SK-N-SH (cell line): Measurements from ENCODE around the gene SYNJ2. TPM values are rescaled to one million over a fixed set of nuclear protein-coding genes. Genes with fewer than 3 reads are reported as not detected.

Experiments used
- CTCF ChIA-PET: fragments of 300-600, 350-600 bp; formaldehyde crosslinking; extraction: SDS; loops from one replicate; lab custom pipeline; 2021; lab: Yijun Ruan, JAX
- POLR2A ChIA-PET: fragments of 350-600 bp; sonication (Branson Sonifier 250); formaldehyde crosslinking; extraction: SDS; loops from one replicate; lab custom pipeline; 2020; ENCODE audit warnings: antibody characterized with exemption, inconsistent platforms; lab: Yijun Ruan, JAX
- DNase-seq: peaks from one replicate; pipeline ENCODE4 v3.0.0; 2012
- H2AFZ ChIP-seq: fragments of 200-600 bp; sonication (generic); 2 replicates; pipeline ENCODE4 v1.8.1; 2016; ENCODE audit warnings: antibody characterized with exemption, mild to moderate bottlenecking, low read depth
- H3F3A ChIP-seq: fragments of 200-600 bp; sonication (generic); replicated peaks from 2 replicates; pipeline ENCODE3; 2016; ENCODE audit warnings: antibody characterized with exemption, mild to moderate bottlenecking; ENCODE audit not compliant: insufficient read depth
- H3K27ac ChIP-seq, 2 experiments: fragments of 200-500 bp in 1 of 2; fragments of 200-600 bp in 1 of 2; sonication (Bioruptor generic) in 1 of 2; sonication (generic), shearing (Covaris generic) in 1 of 2; 2 replicates each; pipeline versions ENCODE4 v1.5.1 to v1.6.1; 2014 to 2016; ENCODE audit warnings: low read depth in 2 of 2, inconsistent platforms in 1 of 2, low read length in 1 of 2, mild to moderate bottlenecking in 1 of 2, mixed read lengths in 1 of 2
- H3K27me3 ChIP-seq: fragments of 200-600 bp; sonication (generic), shearing (Covaris generic); 2 replicates; pipeline ENCODE4 v1.6.1; 2016; ENCODE audit warnings: mixed run types; ENCODE audit not compliant: insufficient read depth
- H3K36me3 ChIP-seq, 2 experiments: fragments of 200-500 bp in 1 of 2; fragments of 200-600 bp in 1 of 2; sonication (Bioruptor generic) in 1 of 2; sonication (generic) in 1 of 2; replicated peaks in 1 of 2; 2 replicates each; pipeline versions ENCODE3 to v1.5.1; 2014 to 2016; ENCODE audit warnings: low read length in 1 of 2, mild to moderate bottlenecking in 1 of 2; ENCODE audit not compliant: insufficient read depth in 2 of 2, control insufficient read depth in 1 of 2
- H3K4me1 ChIP-seq, 2 experiments: fragments of 200-500 bp in 1 of 2; fragments of 200-600 bp in 1 of 2; sonication (Bioruptor generic) in 1 of 2; sonication (generic), shearing (Covaris generic) in 1 of 2; 2 replicates each; pipeline versions ENCODE4 v1.5.1 to v1.6.1; 2014 to 2016; ENCODE audit warnings: low read depth in 1 of 2, low read length in 1 of 2, mixed run types in 1 of 2; ENCODE audit not compliant: insufficient read depth in 2 of 2, control insufficient read depth in 1 of 2
- H3K4me2 ChIP-seq: fragments of 200-600 bp; sonication (generic), shearing (Covaris generic); 2 replicates; pipeline ENCODE4 v1.6.1; 2017; ENCODE audit warnings: mixed run types
- H3K4me3 ChIP-seq, 2 experiments: fragments of 200-500 bp in 1 of 2; fragments of 200-600 bp in 1 of 2; sonication (Bioruptor generic) in 1 of 2; sonication (generic), shearing (Covaris generic) in 1 of 2; 2 replicates each; pipeline versions ENCODE4 v1.5.1 to v1.8.1; 2014 to 2016; ENCODE audit warnings: low read depth in 2 of 2, inconsistent platforms in 1 of 2, low read length in 1 of 2, mild to moderate bottlenecking in 1 of 2, mixed read lengths in 1 of 2, moderate library complexity in 1 of 2
- H3K79me2 ChIP-seq: fragments of 200-600 bp; sonication (generic); 2 replicates; pipeline ENCODE4 v1.8.1; 2017; ENCODE audit warnings: mild to moderate bottlenecking; ENCODE audit not compliant: insufficient read depth
- H3K9ac ChIP-seq: fragments of 200-600 bp; sonication (generic); 2 replicates; pipeline ENCODE4 v1.6.1; 2017; ENCODE audit warnings: mixed run types
- H3K9me2 ChIP-seq: fragments of 200-600 bp; sonication (generic); 2 replicates; pipeline ENCODE4 v1.6.1; 2017; ENCODE audit warnings: mixed run types
- H3K9me3 ChIP-seq: fragments of 200-600 bp; sonication (generic); 2 replicates; pipeline ENCODE4 v1.6.1; 2017; ENCODE audit warnings: mixed run types, mild to moderate bottlenecking, moderate library complexity
- H4K20me1 ChIP-seq: fragments of 200-600 bp; sonication (generic); 2 replicates; pipeline ENCODE4 v1.6.1; 2017; ENCODE audit warnings: mild to moderate bottlenecking, mixed run types; ENCODE audit not compliant: insufficient read depth
- ELF1 ChIP-seq: IDR thresholded peaks from 2 replicates; pipeline ENCODE4 v1.4.0; 2012
- EZH2phosphoT487 ChIP-seq: fragments of 200-600 bp; sonication (generic); IDR thresholded peaks from 2 replicates; pipeline ENCODE4 v1.6.1; 2017; ENCODE audit warnings: low read depth, mixed run types, mild to moderate bottlenecking, antibody characterized with exemption, moderate library complexity, borderline replicate concordance
- FOSL2 ChIP-seq: IDR thresholded peaks from 2 replicates; pipeline ENCODE4 v1.4.0; 2012; ENCODE audit warnings: low read depth, mild to moderate bottlenecking, moderate library complexity, borderline replicate concordance
- FOXM1 ChIP-seq: IDR thresholded peaks from 2 replicates; pipeline ENCODE4 v1.4.0; 2012; ENCODE audit warnings: low read depth, mild to moderate bottlenecking
- GABPA ChIP-seq: IDR thresholded peaks from 2 replicates; pipeline ENCODE4 v1.4.0; 2012; ENCODE audit warnings: low read depth, mild to moderate bottlenecking
- MXI1 ChIP-seq: IDR thresholded peaks from 2 replicates; pipeline ENCODE4 v1.6.1; 2012; ENCODE audit warnings: mild to moderate bottlenecking, low read depth, low read length, improper control_type of control experiment
- NFIC ChIP-seq: IDR thresholded peaks from 2 replicates; pipeline ENCODE4 v1.4.0; 2012; ENCODE audit warnings: borderline replicate concordance
- RAD21 ChIP-seq: IDR thresholded peaks from 2 replicates; pipeline ENCODE4 v1.6.1; 2012; ENCODE audit warnings: mild to moderate bottlenecking, low read length
- RFX5 ChIP-seq: IDR thresholded peaks from 2 replicates; pipeline ENCODE4 v1.6.1; 2012; ENCODE audit warnings: mild to moderate bottlenecking, improper control_type of control experiment, low read length
- RXRA ChIP-seq: IDR thresholded peaks from 2 replicates; pipeline ENCODE4 v1.4.0; 2012; ENCODE audit warnings: low read depth, mild to moderate bottlenecking, borderline replicate concordance
- SIN3A ChIP-seq: IDR thresholded peaks from 2 replicates; pipeline ENCODE4 v1.6.1; 2012; ENCODE audit warnings: low read depth, mild to moderate bottlenecking, low read length, moderate library complexity, borderline replicate concordance
- USF1 ChIP-seq: IDR thresholded peaks from 2 replicates; pipeline ENCODE4 v1.4.0; 2012; ENCODE audit warnings: low read depth, borderline replicate concordance
- USF2 ChIP-seq: fragments of 150-350 bp; IDR thresholded peaks from 2 replicates; pipeline ENCODE4 v1.6.1; 2017; ENCODE audit warnings: antibody characterized with exemption, low read length, low read depth, borderline replicate concordance
- WGBS: methylation state at CpG from one replicate; pipeline ENCODE4 v1.1.6; 2017; ENCODE audit warnings: low lambda C conversion rate; 5-methylcytosine and 5-hydroxymethylcytosine counted together
- polyA plus RNA-seq, 3 experiments: library from polyadenylated mRNA; depleted of rRNA; stranded (reverse); fragments of >200 nt; gene quantifications; 2 replicates each; pipeline ENCODE4 v1.2.3, GENCODE V29; 2012
- TF ChIP-seq, protein P1 (sequence below): fragments of 150-350 bp; IDR thresholded peaks from 2 replicates; pipeline ENCODE4 v1.6.1; 2016; ENCODE audit warnings: mild to moderate bottlenecking, low read depth, low read length
- TF ChIP-seq, protein P2 (sequence below): IDR thresholded peaks from 2 replicates; pipeline ENCODE4; 2012
- TF ChIP-seq, protein P3 (sequence below): IDR thresholded peaks from 2 replicates; pipeline ENCODE4 v1.4.0; 2012; ENCODE audit warnings: low read depth, borderline replicate concordance
- TF ChIP-seq, protein P4 (sequence below): IDR thresholded peaks from 2 replicates; pipeline ENCODE4 v1.6.1; 2012; ENCODE audit warnings: mild to moderate bottlenecking, low read depth, low read length, moderate library complexity

Gene SYNJ2
- polyA plus RNA-seq, 1 of the 3 experiments (the other 2 are of a cell fraction): 40.0 TPM

DNA sequence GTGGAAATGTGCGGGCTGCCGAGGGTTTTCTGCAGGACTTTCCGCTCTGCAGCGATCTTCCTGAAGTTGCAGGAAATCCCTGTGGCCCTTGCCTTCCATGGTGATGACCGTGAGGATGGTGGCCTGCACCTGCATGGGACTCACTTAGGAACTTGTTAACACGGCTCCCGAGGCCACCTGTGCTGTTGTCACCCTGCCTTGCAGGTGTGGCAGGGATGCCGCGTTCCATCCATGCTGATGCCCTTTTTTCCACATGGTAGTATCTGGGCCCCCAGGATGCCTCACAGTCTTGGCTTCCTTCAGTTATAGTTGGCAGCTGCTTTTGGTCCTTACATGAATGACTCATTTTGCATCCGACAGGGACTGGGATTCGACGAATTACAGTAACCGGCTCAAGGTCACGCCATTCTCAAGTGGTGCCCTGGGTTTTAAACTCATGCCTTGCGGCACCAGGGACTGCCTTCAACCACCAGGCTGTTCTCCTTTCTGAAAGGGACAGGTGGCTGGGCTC, 37.2 kb downstream of the SYNJ2 start (continued):
- TF ChIP-seq FOSL2 (peak; percentile 77; the same call in 1 of the 2 replicates), SIN3A (no peak), RXRA (peak; percentile 43; the same call in 1 of the 2 replicates), FOXM1 (no peak), MXI1 (no peak), USF2 (no peak)
- TF ChIP-seq, protein P1, sequence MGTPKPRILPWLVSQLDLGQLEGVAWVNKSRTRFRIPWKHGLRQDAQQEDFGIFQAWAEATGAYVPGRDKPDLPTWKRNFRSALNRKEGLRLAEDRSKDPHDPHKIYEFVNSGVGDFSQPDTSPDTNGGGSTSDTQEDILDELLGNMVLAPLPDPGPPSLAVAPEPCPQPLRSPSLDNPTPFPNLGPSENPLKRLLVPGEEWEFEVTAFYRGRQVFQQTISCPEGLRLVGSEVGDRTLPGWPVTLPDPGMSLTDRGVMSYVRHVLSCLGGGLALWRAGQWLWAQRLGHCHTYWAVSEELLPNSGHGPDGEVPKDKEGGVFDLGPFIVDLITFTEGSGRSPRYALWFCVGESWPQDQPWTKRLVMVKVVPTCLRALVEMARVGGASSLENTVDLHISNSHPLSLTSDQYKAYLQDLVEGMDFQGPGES: no peak

GRCh38 chr6:158019416-158019815, 37.8 kb downstream of the SYNJ2 start:
- peak overlapping the region; percentile 5; the same call in 1 of the 2 replicates for H3K4me2 ChIP-seq

More at GRCh38 chr6:158019416-158019815, 37.8 kb downstream of the SYNJ2 start:
- H3K4me3 ChIP-seq: no peak overlapping the region
- DNase-seq: no peak
- H3K9me2 ChIP-seq: no peaks in the 10 kb centered on the region
- H3K9me3 ChIP-seq: no peaks in the 10 kb centered on the region
- H3K27ac ChIP-seq: peak overlapping the region in 1 of 2 experiments; percentile 86; a peak in 2 of 4 replicates
- H4K20me1 ChIP-seq: no peaks in the 10 kb centered on the region
- TF ChIP-seq, protein P2, sequence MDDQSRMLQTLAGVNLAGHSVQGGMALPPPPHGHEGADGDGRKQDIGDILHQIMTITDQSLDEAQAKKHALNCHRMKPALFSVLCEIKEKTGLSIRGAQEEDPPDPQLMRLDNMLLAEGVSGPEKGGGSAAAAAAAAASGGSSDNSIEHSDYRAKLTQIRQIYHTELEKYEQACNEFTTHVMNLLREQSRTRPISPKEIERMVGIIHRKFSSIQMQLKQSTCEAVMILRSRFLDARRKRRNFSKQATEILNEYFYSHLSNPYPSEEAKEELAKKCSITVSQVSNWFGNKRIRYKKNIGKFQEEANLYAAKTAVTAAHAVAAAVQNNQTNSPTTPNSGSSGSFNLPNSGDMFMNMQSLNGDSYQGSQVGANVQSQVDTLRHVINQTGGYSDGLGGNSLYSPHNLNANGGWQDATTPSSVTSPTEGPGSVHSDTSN: no peak
- TF ChIP-seq USF1 (no peak), RAD21 (no peak), ELF1 (no peak), GABPA (no peak), RFX5 (no peak), RXRA (no peak), EZH2phosphoT487 (no peak), NFIC (no peak)
- TF ChIP-seq, protein P3, sequence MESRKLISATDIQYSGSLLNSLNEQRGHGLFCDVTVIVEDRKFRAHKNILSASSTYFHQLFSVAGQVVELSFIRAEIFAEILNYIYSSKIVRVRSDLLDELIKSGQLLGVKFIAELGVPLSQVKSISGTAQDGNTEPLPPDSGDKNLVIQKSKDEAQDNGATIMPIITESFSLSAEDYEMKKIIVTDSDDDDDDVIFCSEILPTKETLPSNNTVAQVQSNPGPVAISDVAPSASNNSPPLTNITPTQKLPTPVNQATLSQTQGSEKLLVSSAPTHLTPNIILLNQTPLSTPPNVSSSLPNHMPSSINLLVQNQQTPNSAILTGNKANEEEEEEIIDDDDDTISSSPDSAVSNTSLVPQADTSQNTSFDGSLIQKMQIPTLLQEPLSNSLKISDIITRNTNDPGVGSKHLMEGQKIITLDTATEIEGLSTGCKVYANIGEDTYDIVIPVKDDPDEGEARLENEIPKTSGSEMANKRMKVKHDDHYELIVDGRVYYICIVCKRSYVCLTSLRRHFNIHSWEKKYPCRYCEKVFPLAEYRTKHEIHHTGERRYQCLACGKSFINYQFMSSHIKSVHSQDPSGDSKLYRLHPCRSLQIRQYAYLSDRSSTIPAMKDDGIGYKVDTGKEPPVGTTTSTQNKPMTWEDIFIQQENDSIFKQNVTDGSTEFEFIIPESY: no peak
- TF ChIP-seq, protein P4, sequence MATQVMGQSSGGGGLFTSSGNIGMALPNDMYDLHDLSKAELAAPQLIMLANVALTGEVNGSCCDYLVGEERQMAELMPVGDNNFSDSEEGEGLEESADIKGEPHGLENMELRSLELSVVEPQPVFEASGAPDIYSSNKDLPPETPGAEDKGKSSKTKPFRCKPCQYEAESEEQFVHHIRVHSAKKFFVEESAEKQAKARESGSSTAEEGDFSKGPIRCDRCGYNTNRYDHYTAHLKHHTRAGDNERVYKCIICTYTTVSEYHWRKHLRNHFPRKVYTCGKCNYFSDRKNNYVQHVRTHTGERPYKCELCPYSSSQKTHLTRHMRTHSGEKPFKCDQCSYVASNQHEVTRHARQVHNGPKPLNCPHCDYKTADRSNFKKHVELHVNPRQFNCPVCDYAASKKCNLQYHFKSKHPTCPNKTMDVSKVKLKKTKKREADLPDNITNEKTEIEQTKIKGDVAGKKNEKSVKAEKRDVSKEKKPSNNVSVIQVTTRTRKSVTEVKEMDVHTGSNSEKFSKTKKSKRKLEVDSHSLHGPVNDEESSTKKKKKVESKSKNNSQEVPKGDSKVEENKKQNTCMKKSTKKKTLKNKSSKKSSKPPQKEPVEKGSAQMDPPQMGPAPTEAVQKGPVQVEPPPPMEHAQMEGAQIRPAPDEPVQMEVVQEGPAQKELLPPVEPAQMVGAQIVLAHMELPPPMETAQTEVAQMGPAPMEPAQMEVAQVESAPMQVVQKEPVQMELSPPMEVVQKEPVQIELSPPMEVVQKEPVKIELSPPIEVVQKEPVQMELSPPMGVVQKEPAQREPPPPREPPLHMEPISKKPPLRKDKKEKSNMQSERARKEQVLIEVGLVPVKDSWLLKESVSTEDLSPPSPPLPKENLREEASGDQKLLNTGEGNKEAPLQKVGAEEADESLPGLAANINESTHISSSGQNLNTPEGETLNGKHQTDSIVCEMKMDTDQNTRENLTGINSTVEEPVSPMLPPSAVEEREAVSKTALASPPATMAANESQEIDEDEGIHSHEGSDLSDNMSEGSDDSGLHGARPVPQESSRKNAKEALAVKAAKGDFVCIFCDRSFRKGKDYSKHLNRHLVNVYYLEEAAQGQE: no peak
- 95% methylated on average over 8 of the region's 8 CpGs for WGBS
- CTCF ChIA-PET: no interaction called here
- H3F3A ChIP-seq: peaks cover 19% of the 10 kb centered on the region
- POLR2A ChIA-PET: no interaction called here
- H2AFZ ChIP-seq: no peak overlapping the region
- no peaks in the 10 kb centered on the region for H3K27me3 ChIP-seq
- peaks cover 86% of the 10 kb centered on the region for H3K79me2 ChIP-seq
- H3K9ac ChIP-seq: peak overlapping the region; percentile 19; the same call in 1 of the 2 replicates
- H3K36me3 ChIP-seq: peaks cover 4 to 23% of the 10 kb centered on the region in 2 experiments
- H3K4me1 ChIP-seq: peaks cover 2 to 28% of the 10 kb centered on the region in 2 experiments; a peak in 3 of 4 replicates
